Cardiac muscle cell (in vitro differentiated cells and primary cell): Measurements from ENCODE around the gene C5orf58. TPM values are rescaled to one million over a fixed set of nuclear protein-coding genes. Genes with fewer than 3 reads are reported as not detected.

Experiments used
- DNase-seq, 2 donors: peaks; one replicate each; pipeline versions ENCODE4 v3.0.0 to v3.0.0-alpha.2; 2010 to 2017; ENCODE audit warnings: low read depth in 1 of 2, low spot score in 1 of 2
- H3K27ac ChIP-seq: fragments of 200-600 bp; sonication (generic); 2 replicates; pipeline ENCODE4 v1.5.1; 2016
- H3K27me3 ChIP-seq: fragments of 200-600 bp; sonication (generic); 2 replicates; pipeline ENCODE4 v1.6.0; 2016; ENCODE audit warnings: control low read depth
- H3K36me3 ChIP-seq: fragments of 200-600 bp; sonication (generic); 2 replicates; pipeline ENCODE4 v1.5.1; 2016; ENCODE audit warnings: control low read depth
- H3K4me1 ChIP-seq: fragments of 200-600 bp; sonication (generic); 2 replicates; pipeline ENCODE4 v1.8.1; 2017; ENCODE audit warnings: low read depth, mild to moderate bottlenecking, mixed run types
- H3K4me3 ChIP-seq: fragments of 200-600 bp; sonication (generic); 2 replicates; pipeline ENCODE4 v1.5.1; 2016; ENCODE audit warnings: mild to moderate bottlenecking
- H3K9me3 ChIP-seq: fragments of 200-600 bp; sonication (generic); 2 replicates; pipeline ENCODE4 v1.5.1; 2017; ENCODE audit warnings: low read depth, mild to moderate bottlenecking, control low read depth
- polyA plus RNA-seq: library from polyadenylated mRNA; unstranded; fragments of >200 nt; fragmentation: Nextera tagmentation; extraction: Ambion mirVana; gene quantifications from 2 replicates; pipeline ENCODE4 v1.2.1, GENCODE V29; 2016
- total RNA-seq: library from RNA; depleted of rRNA; stranded (reverse); fragments of >200 nt; gene quantifications from 2 replicates; pipeline ENCODE4 v1.2.3, GENCODE V29; 2016
- TF ChIP-seq, protein P1 (sequence below): IDR thresholded peaks from 2 replicates; pipeline ENCODE4 v1.5.1; 2012; ENCODE audit warnings: low read depth, mild to moderate bottlenecking, low read length

The C5orf58 gene
- total and polyA plus RNA-seq, 2 experiments from 2014 or later: not detected

DNA sequence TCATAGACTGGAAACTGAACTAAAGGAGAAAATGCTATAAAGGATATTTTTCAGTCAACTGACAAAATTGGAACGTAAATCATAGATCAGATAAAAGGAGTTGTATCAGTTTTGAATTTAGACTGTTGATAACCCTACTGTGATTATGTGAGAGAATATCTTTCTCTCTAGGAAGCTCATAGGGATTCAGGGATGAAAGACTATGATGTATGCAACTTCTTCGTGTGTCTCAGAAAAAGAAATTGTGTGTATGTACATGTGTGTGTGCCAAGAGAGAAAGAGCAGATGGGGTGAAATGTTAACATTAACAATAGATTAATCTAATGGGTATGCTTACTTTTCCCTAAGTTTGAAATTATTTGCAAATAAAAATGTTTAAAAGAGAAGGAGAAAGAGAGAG lies 30.7 kb upstream of the C5orf58 start:
- Histone ChIP-seq H3K4me1 (no peaks in the 10 kb centered on the region), H3K27me3 (no peaks in the 10 kb centered on the region), H3K9me3 (no peaks in the 10 kb centered on the region), H3K4me3 (no peak overlapping the region), H3K36me3 (no peaks in the 10 kb centered on the region), H3K27ac (no peak overlapping the region)
- TF ChIP-seq, protein P1, sequence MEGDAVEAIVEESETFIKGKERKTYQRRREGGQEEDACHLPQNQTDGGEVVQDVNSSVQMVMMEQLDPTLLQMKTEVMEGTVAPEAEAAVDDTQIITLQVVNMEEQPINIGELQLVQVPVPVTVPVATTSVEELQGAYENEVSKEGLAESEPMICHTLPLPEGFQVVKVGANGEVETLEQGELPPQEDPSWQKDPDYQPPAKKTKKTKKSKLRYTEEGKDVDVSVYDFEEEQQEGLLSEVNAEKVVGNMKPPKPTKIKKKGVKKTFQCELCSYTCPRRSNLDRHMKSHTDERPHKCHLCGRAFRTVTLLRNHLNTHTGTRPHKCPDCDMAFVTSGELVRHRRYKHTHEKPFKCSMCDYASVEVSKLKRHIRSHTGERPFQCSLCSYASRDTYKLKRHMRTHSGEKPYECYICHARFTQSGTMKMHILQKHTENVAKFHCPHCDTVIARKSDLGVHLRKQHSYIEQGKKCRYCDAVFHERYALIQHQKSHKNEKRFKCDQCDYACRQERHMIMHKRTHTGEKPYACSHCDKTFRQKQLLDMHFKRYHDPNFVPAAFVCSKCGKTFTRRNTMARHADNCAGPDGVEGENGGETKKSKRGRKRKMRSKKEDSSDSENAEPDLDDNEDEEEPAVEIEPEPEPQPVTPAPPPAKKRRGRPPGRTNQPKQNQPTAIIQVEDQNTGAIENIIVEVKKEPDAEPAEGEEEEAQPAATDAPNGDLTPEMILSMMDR: no peak
- DNase-seq: no peak

DNA sequence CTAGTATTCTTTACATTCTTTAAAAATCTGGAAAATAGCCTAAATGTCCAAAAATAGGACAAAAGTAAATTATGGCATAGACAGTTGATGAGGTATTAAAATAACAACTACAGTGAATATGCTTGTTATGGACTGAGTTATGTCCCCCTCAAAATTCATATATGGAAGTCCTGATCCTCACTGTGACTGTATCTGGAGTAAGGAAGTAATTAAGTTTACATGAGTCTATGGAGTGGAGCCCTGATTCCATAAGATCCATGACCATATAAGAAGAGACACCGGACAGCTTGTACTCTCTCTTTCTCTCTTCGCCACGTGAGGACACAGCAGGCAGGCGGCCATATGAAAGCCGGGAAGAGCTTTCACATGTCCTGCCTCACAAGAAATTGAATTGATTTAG lies 28.6 kb upstream of the C5orf58 start:
- Histone ChIP-seq H3K27me3 (no peaks in the 10 kb centered on the region), H3K4me3 (no peak overlapping the region), H3K27ac (no peak overlapping the region), H3K9me3 (no peaks in the 10 kb centered on the region), H3K36me3 (no peaks in the 10 kb centered on the region), H3K4me1 (no peaks in the 10 kb centered on the region)
- DNase-seq: no peak
- TF ChIP-seq, protein P1: no peak

DNA sequence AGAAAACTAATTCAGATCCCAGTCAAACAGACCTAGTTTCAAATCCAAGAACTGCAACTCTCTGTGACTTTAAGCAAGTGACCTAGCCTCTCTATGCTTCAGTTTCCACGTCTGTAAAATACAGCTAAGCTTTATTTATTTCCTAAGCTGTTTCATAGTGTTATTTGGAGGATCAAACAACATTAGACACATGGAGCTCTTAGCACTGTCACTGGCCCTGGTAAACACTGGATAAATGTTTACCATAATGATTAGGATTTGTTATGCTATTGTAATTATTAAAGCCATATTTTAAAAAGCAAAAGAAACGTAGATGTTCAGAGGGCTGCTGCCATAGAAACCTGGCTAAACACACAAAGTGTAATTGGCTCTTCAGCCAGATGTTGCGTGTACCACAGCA lies 26.6 kb upstream of the C5orf58 start:
- Histone ChIP-seq H3K9me3 (no peaks in the 10 kb centered on the region), H3K27ac (no peak overlapping the region)
- TF ChIP-seq, protein P1: no peak

DNA sequence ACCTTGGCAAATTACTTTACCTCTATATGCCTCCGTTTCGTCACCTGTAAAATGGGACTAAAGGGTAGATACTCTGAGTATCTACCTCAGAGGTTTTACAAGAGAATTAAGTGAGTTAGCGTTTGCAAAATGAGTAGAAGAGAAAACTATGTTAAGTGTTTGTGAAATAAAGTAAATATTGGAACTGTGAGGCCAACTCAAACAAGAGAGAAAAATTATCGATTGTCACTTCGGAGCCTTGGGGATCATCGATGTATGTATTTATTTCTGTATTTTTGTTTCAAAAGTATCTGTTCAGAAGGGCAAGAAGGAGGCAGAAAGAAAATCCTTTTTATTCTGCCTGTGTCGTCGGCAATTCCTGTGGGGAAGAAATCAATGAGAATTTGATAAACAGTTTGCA lies 25.8 kb upstream of the C5orf58 start:
- Histone ChIP-seq H3K27me3 (no peaks in the 10 kb centered on the region), H3K9me3 (no peaks in the 10 kb centered on the region), H3K27ac (no peak overlapping the region), H3K4me1 (no peaks in the 10 kb centered on the region), H3K4me3 (no peak overlapping the region), H3K36me3 (no peaks in the 10 kb centered on the region)
- no peak for DNase-seq
- TF ChIP-seq, protein P1: no peak

More for the DNA sequence above, 26.6 kb upstream of the C5orf58 start:
- Histone ChIP-seq H3K4me1 (no peaks in the 10 kb centered on the region), H3K36me3 (no peaks in the 10 kb centered on the region), H3K4me3 (no peak overlapping the region), H3K27me3 (no peaks in the 10 kb centered on the region)
- no peak for DNase-seq

DNA sequence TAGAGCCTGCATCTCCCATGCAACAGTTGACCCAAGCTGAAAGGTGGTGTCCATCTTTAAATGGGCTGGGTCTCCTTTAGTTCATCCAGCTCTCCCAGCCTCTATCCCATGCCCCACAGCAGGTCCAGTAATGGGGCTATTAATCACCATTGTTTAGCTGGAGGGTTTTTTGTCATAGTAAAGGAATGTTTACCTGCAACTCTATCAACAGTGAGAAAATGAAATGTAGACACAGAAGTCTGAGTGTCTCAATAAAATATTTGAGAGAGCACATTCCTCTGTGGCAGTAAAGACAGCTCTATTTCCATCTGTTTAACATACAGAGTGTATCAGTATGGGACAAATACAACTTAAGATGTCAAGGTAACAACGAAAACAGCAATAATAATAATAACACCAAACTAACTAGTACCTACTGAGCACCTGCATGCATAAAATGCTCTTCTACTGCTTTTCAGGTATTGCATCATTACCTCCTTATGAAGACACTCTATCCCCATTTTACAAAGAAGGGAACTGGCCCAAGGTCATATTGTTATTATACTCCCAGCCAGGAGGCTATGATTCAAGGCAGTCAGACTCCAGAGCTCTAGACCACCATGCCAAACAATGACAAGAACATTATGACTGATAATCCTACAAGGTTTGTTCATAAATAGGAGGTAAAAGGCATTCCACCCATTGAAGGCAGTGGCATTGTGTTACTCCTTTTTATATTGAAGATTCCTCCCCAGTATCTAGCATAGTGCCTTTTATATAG lies 21.0 kb upstream of the C5orf58 start:
- no peaks in the 10 kb centered on the region for H3K9me3 ChIP-seq
- no peaks in the 10 kb centered on the region for H3K36me3 ChIP-seq
- no peak for DNase-seq
- H3K4me3 ChIP-seq: no peak overlapping the region
- no peak overlapping the region for H3K27ac ChIP-seq
- TF ChIP-seq, protein P1: no peak
- no peaks in the 10 kb centered on the region for H3K4me1 ChIP-seq
- H3K27me3 ChIP-seq: no peaks in the 10 kb centered on the region
